ENCODE data around the gene MSI2. TPM values are rescaled to one million over a fixed set of nuclear protein-coding genes. Genes with fewer than 3 reads are reported as not detected.

Gene MSI2
- total RNA-seq, 1 experiment from 2014 or later, result 47.9 TPM

- no peak for DNase-seq (ENCODE audit: low spot score)
These were observed 422.1 kb downstream of the MSI2 start for GRCh38 chr17:57678393-57678792.

GRCh38 chr17:57679356-57679755 is 423.0 kb downstream of the MSI2 start:
- no peak for DNase-seq (ENCODE audit: low spot score)

- no peak for DNase-seq (ENCODE audit: low spot score)
These were observed 423.8 kb downstream of the MSI2 start for GRCh38 chr17:57679906-57680695.

- no peak for DNase-seq (ENCODE audit: low spot score)
These were observed 426.4 kb downstream of the MSI2 start for GRCh38 chr17:57682701-57683100.

- DNase-seq (ENCODE audit: low spot score), result no peak
These were observed 428.6 kb downstream of the MSI2 start for GRCh38 chr17:57684711-57685498.

GRCh38 chr17:57685499-57686132 is 429.3 kb downstream of the MSI2 start:
- DNase-seq (ENCODE audit: low spot score), result no peak

GRCh38 chr17:57687642-57688041 is 431.3 kb downstream of the MSI2 start:
- no peak for DNase-seq (ENCODE audit: low spot score)

GRCh38 chr17:57689254-57689653 is 432.9 kb downstream of the MSI2 start:
- no peak for DNase-seq (ENCODE audit: low spot score)

GRCh38 chr17:57691939-57692338 is 435.6 kb downstream of the MSI2 start:
- DNase-seq (ENCODE audit: low spot score), result no peak

GRCh38 chr17:57692770-57693169 is 436.4 kb downstream of the MSI2 start:
- no peak for DNase-seq (ENCODE audit: low spot score)

GRCh38 chr17:57694051-57694450 is 437.7 kb downstream of the MSI2 start:
- DNase-seq (ENCODE audit: low spot score), result no peak

- DNase-seq (ENCODE audit: low spot score), result no peak
These were observed 439.7 kb downstream of the MSI2 start for GRCh38 chr17:57696050-57696449.

GRCh38 chr17:57697197-57697596 is 440.9 kb downstream of the MSI2 start:
- DNase-seq (ENCODE audit: low spot score), result no peak

- DNase-seq (ENCODE audit: low spot score), result no peak
These were observed 441.8 kb downstream of the MSI2 start for GRCh38 chr17:57697891-57698711.

GRCh38 chr17:57699751-57700219 is 443.5 kb downstream of the MSI2 start:
- no peak for DNase-seq (ENCODE audit: low spot score)

GRCh38 chr17:57701124-57701523 is 444.8 kb downstream of the MSI2 start:
- DNase-seq (ENCODE audit: low spot score), result no peak

GRCh38 chr17:57703273-57703672 is 446.9 kb downstream of the MSI2 start:
- no peak for DNase-seq (ENCODE audit: low spot score)

GRCh38 chr17:57704448-57704847 is 448.1 kb downstream of the MSI2 start:
- no peak for DNase-seq (ENCODE audit: low spot score)

- DNase-seq (ENCODE audit: low spot score), result no peak
These were observed 449.8 kb downstream of the MSI2 start for GRCh38 chr17:57705921-57706695.

GRCh38 chr17:57706761-57707160 is 450.4 kb downstream of the MSI2 start:
- DNase-seq (ENCODE audit: low spot score), result no peak

- DNase-seq (ENCODE audit: low spot score), result no peak
These were observed 451.6 kb downstream of the MSI2 start for GRCh38 chr17:57707892-57708291.
